ENCODE results near the gene NFIB.

The NFIB gene

DNA sequence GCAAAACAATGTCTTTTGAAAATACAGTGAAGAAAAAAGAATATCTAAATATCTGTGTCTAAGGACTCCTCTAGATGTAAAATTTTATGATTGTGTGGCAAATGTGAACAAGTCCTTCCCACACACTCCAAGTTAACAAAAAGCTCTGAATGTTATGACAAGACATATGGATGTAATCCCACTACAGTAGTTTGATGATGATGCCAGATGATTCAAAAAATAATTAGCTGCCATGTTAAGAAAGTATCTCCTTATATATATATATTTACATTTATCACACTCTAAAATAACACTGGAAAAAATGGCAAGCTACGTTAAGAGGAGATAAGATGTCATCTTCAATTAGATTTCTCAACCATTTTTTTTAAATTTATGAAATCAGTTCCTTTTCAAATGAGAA lies 178.5 kb downstream of the NFIB start:
- TF ChIP-seq CTBP1 (IDR thresholded peaks at IDR 0.05; ENCODE audit: borderline replicate concordance) (no peak), ZNF384 (IDR thresholded peaks at IDR 0.05) (no peak), ELF4 (IDR thresholded peaks at IDR 0.05) (no peak), ARNT (IDR thresholded peaks at IDR 0.05) (no peak), HDGF (IDR thresholded peaks at IDR 0.05; ENCODE audit: borderline replicate concordance) (no peak), SP1 (IDR thresholded peaks at IDR 0.05) (no peak), L3MBTL2 (conservative IDR thresholded peaks at IDR 0.05) (no peak), BHLHE40 (IDR thresholded peaks at IDR 0.05; ENCODE audit: borderline replicate concordance) (no peak), FOXM1 (IDR thresholded peaks at IDR 0.05; ENCODE audit: borderline replicate concordance) (no peak), TARDBP (IDR thresholded peaks at IDR 0.05) (no peak), LEF1 (IDR thresholded peaks at IDR 0.05; ENCODE audit: borderline replicate concordance) (no peak)
- TF ChIP-seq, protein P1, sequence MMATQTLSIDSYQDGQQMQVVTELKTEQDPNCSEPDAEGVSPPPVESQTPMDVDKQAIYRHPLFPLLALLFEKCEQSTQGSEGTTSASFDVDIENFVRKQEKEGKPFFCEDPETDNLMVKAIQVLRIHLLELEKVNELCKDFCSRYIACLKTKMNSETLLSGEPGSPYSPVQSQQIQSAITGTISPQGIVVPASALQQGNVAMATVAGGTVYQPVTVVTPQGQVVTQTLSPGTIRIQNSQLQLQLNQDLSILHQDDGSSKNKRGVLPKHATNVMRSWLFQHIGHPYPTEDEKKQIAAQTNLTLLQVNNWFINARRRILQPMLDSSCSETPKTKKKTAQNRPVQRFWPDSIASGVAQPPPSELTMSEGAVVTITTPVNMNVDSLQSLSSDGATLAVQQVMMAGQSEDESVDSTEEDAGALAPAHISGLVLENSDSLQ (IDR thresholded peaks at IDR 0.05) = no peak
- ChIA-PET POLR2A (no interaction called here), CTCF (no interaction called here)
- DNase-seq (ENCODE audit: extremely low spot score) = no peak

DNA sequence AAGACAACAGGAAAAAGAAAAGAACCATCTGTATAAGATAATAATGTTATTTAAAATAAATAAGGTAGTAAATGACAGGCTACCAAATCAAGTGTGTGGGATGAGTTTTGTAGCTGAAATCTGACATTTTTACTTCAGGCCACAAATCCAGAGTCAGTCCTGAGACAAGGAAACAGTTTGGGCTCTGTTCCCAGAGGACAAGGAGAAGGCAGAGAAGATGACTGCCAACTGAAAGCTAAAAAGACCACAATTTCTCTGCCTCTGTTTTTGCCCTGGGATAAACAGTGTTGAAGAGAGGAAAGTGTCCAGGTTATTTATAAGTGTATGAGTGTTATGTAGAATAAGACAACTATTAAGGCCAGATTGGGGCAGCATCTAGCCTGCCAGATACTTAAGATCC lies 180.5 kb downstream of the NFIB start:
- CTCF ChIA-PET = interaction anchor here (0.6 kb wide), 1 partner anchor 17 kb away, joined by 3 read pairs; no protein-coding TSS in a partner anchor
- DNase-seq (ENCODE audit: extremely low spot score) = no peak

DNA sequence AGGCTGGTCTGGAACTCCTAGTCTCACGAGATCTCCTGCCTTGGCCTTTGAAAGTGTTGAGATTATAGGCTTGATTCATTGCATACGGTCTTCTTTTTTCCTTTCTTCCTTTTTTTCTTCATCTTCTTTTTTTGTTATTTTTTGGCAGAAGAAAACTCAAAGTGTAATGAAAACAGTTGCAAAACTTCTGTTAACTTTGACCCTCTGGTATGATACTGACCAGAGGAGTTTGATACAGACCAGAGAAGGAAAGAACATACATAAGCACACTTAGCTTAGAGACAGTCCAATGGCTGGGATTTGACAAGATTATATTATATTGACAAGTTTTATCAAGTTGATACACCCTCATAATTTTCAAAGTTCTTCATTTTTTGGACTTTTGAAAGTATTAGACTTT lies 181.2 kb downstream of the NFIB start:
- DNase-seq (ENCODE audit: extremely low spot score) = no peak
- POLR2A ChIA-PET = no interaction called here
- TF ChIP-seq LEF1 (IDR thresholded peaks at IDR 0.05; ENCODE audit: borderline replicate concordance) (no peak), BHLHE40 (IDR thresholded peaks at IDR 0.05; ENCODE audit: borderline replicate concordance) (no peak), CTBP1 (IDR thresholded peaks at IDR 0.05; ENCODE audit: borderline replicate concordance) (no peak), FOXK2 (IDR thresholded peaks at IDR 0.05) (no peak), ARNT (IDR thresholded peaks at IDR 0.05) (no peak), HDGF (IDR thresholded peaks at IDR 0.05; ENCODE audit: borderline replicate concordance) (no peak), FOXA1 (IDR thresholded peaks at IDR 0.05) (no peak), FOXM1 (IDR thresholded peaks at IDR 0.05; ENCODE audit: borderline replicate concordance) (no peak), ELF4 (IDR thresholded peaks at IDR 0.05) (no peak)
- TF ChIP-seq, protein P1 (IDR thresholded peaks at IDR 0.05) = no peak
- CTCF ChIA-PET = interaction anchor here (0.6 kb wide), 1 partner anchor 12 kb away, joined by 3 read pairs; no protein-coding TSS in a partner anchor

More for the DNA sequence above, 180.5 kb downstream of the NFIB start:
- POLR2A ChIA-PET = no interaction called here
- TF ChIP-seq, protein P1 (IDR thresholded peaks at IDR 0.05) = no peak
- no peak for TF ChIP-seq ELF4 (IDR thresholded peaks at IDR 0.05)
- TF ChIP-seq FOXM1 (IDR thresholded peaks at IDR 0.05; ENCODE audit: borderline replicate concordance) = no peak
- no peak for TF ChIP-seq ZNF384 (IDR thresholded peaks at IDR 0.05)
- no peak for TF ChIP-seq FOXA1 (IDR thresholded peaks at IDR 0.05)
- no peak for TF ChIP-seq LEF1 (IDR thresholded peaks at IDR 0.05; ENCODE audit: borderline replicate concordance)
- no peak for TF ChIP-seq HDGF (IDR thresholded peaks at IDR 0.05; ENCODE audit: borderline replicate concordance)
- TF ChIP-seq TARDBP (IDR thresholded peaks at IDR 0.05) = no peak
- TF ChIP-seq FOXK2 (IDR thresholded peaks at IDR 0.05) = no peak
- TF ChIP-seq CTBP1 (IDR thresholded peaks at IDR 0.05; ENCODE audit: borderline replicate concordance) = no peak
- no peak for TF ChIP-seq SUZ12 (IDR thresholded peaks at IDR 0.05)
- TF ChIP-seq BHLHE40 (IDR thresholded peaks at IDR 0.05; ENCODE audit: borderline replicate concordance) = no peak
- TF ChIP-seq L3MBTL2 (conservative IDR thresholded peaks at IDR 0.05) = no peak
- TF ChIP-seq NFRKB (IDR thresholded peaks at IDR 0.05) = no peak
- TF ChIP-seq SP1 (IDR thresholded peaks at IDR 0.05) = no peak
- no peak for TF ChIP-seq ARNT (IDR thresholded peaks at IDR 0.05)

DNA sequence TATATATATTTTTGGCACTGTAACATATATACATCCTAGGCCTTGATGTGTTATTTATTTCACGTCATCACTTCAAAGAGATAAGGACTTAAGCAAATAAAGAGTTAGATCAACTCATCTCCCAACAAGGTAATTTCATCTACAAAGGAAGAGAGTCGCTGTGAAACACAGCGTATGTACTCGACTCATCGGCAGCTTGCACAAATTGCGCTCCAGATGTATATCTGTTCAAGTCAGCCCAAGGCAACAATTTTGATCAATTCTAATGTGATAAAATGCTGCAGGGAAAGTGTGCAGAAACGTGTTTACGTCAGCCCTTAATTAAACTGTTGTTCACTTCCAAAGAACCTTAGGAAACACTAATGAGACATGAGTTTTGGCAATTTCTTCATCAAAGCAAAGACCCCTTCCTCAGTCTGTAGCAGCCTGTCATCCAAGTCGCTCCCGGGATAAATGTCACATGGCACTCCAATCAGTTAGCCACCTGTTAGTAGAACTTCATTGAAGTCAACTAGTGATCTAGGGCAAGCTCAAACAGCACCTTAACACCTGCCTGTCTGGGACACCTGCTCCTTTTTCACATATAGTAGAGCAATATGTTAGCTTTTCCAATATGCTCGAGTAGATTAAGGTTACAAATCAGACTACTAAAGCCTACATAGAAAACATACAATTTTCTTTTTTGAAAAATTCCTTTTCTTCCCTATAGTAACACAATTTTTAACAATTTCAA lies 182.4 kb downstream of the NFIB start:
- DNase-seq (ENCODE audit: extremely low spot score) = no peak
- TF ChIP-seq, protein P1 (IDR thresholded peaks at IDR 0.05) = no peak
- TF ChIP-seq ELF4 (IDR thresholded peaks at IDR 0.05) (no peak), HDGF (IDR thresholded peaks at IDR 0.05; ENCODE audit: borderline replicate concordance) (no peak), ARNT (IDR thresholded peaks at IDR 0.05) (no peak), BHLHE40 (IDR thresholded peaks at IDR 0.05; ENCODE audit: borderline replicate concordance) (no peak), ZNF384 (IDR thresholded peaks at IDR 0.05) (no peak), FOXM1 (IDR thresholded peaks at IDR 0.05; ENCODE audit: borderline replicate concordance) (no peak), CTBP1 (IDR thresholded peaks at IDR 0.05; ENCODE audit: borderline replicate concordance) (no peak), L3MBTL2 (conservative IDR thresholded peaks at IDR 0.05) (no peak), FOXA1 (IDR thresholded peaks at IDR 0.05) (no peak), LEF1 (IDR thresholded peaks at IDR 0.05; ENCODE audit: borderline replicate concordance) (no peak), TARDBP (IDR thresholded peaks at IDR 0.05) (no peak), SP1 (IDR thresholded peaks at IDR 0.05) (no peak), FOXK2 (IDR thresholded peaks at IDR 0.05) (no peak), SUZ12 (IDR thresholded peaks at IDR 0.05) (no peak), NFRKB (IDR thresholded peaks at IDR 0.05) (no peak)
- ChIA-PET POLR2A (no interaction called here), CTCF (no interaction called here)

DNA sequence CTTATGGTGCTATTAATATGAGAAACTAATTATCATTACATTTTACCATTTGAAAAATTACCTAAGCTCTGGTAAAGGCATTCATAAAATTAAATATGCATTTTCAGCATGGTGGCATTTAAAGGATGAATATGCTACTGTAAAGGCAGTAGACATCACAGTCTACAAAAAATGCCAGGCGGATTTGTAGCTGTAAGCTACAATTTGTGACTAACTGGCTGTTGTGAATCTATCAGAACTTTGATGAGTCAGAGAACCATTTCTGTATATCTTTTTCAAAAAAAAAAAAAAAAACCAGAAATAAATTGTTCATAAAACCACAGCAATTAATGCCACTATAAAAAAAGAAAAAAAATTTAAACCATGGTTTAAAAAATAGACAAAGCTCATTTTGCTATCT lies 186.3 kb downstream of the NFIB start:
- POLR2A ChIA-PET = no interaction called here
- CTCF ChIA-PET = no interaction called here
- no peak for DNase-seq (ENCODE audit: extremely low spot score)
- TF ChIP-seq L3MBTL2 (conservative IDR thresholded peaks at IDR 0.05) (no peak), ARNT (IDR thresholded peaks at IDR 0.05) (no peak), LEF1 (IDR thresholded peaks at IDR 0.05; ENCODE audit: borderline replicate concordance) (no peak), FOXA1 (IDR thresholded peaks at IDR 0.05) (no peak), CTBP1 (IDR thresholded peaks at IDR 0.05; ENCODE audit: borderline replicate concordance) (no peak), SUZ12 (IDR thresholded peaks at IDR 0.05) (no peak), SP1 (IDR thresholded peaks at IDR 0.05) (no peak)
- TF ChIP-seq, protein P1 (IDR thresholded peaks at IDR 0.05) = no peak

Data from HEK293T (cell line).